GM15510 (cell line): ENCODE measurements around the gene TEAD1.

Source experiments
- POLR2A ChIP-seq: IDR thresholded peaks from 3 replicates; pipeline ENCODE4 v1.6.1; 2011; ENCODE audit warnings: borderline replicate concordance; ENCODE audit not compliant: insufficient read length; ENCODE audit errors: extremely low read depth

TEAD1 gene

GRCh38 chr11:12803086-12803826, 129.0 kb downstream of the TEAD1 start:
- no peak for TF ChIP-seq POLR2A

GRCh38 chr11:12806113-12806512, 131.9 kb downstream of the TEAD1 start:
- TF ChIP-seq POLR2A, result no peak

- TF ChIP-seq POLR2A, result no peak
Measured at GRCh38 chr11:12807621-12808020, 133.4 kb downstream of the TEAD1 start.

- no peak for TF ChIP-seq POLR2A
Measured at GRCh38 chr11:12808519-12808918, 134.3 kb downstream of the TEAD1 start.

GRCh38 chr11:12809364-12809763, 135.1 kb downstream of the TEAD1 start:
- TF ChIP-seq POLR2A, result no peak

- no peak for TF ChIP-seq POLR2A
Measured at GRCh38 chr11:12809864-12810567, 135.8 kb downstream of the TEAD1 start.

- TF ChIP-seq POLR2A, result no peak
Measured at GRCh38 chr11:12810568-12810894, 136.3 kb downstream of the TEAD1 start.

GRCh38 chr11:12811861-12812260, 137.6 kb downstream of the TEAD1 start:
- no peak for TF ChIP-seq POLR2A

GRCh38 chr11:12812849-12813248, 138.6 kb downstream of the TEAD1 start:
- TF ChIP-seq POLR2A, result no peak

- TF ChIP-seq POLR2A, result no peak
Measured at GRCh38 chr11:12813371-12814225, 139.4 kb downstream of the TEAD1 start.

- no peak for TF ChIP-seq POLR2A
Measured at GRCh38 chr11:12815129-12815480, 140.9 kb downstream of the TEAD1 start.

- TF ChIP-seq POLR2A, result no peak
Measured at GRCh38 chr11:12815931-12816494, 141.8 kb downstream of the TEAD1 start.

GRCh38 chr11:12817681-12818332, 143.6 kb downstream of the TEAD1 start:
- TF ChIP-seq POLR2A, result no peak

GRCh38 chr11:12818333-12819015, 144.3 kb downstream of the TEAD1 start:
- TF ChIP-seq POLR2A, result no peak

GRCh38 chr11:12822392-12823022, 148.3 kb downstream of the TEAD1 start:
- no peak for TF ChIP-seq POLR2A
